Heart left ventricle (tissue), 13 donors: ENCODE measurements around the gene AKR1E2.

Source experiments
- CTCF ChIP-seq, 12 donors: fragments of 200-600 bp; sonication (generic) in 4 of 12; IDR thresholded peaks; one replicate each; pipeline versions ENCODE4 v1.5.0 to v1.8.0; 2018 to 2022; ENCODE audit warnings: antibody characterized with exemption in 12 of 12, mild to moderate bottlenecking in 5 of 12
- POLR2A ChIP-seq, 2 donors: fragments of 450-650 bp; IDR thresholded peaks; one replicate each; pipeline ENCODE4 v1.6.1; 2017; ENCODE audit warnings: antibody characterized with exemption in 2 of 2, mild to moderate bottlenecking in 2 of 2, moderate library complexity in 2 of 2
- donor health status: ischemic (EF 13 %, LVEDD 7.1; RV severe dilation, severe dysfunction).
- donor health status: DM: no; HTN: yes; CAD: no.
- donor health status: DM: no; HTN: no; CAD: no.
- donor health status: ischemic (EF 25% LVEDD 6.9; RV normal size, moderate dysfunction).
- donor health status: ischemic (EF 25% LVEDD 5.7; RV mildly dilated, moderate dysfunction).
- donor health status: ischemic (EF 35%, LVEDD 5.7; RV mildly dilated, moderate dysfunction).
- donor health status: nonischemic (EF 11% LVEDD 7.7; RV severe dilation, severe dysfunction).
- donor health status: DM: yes; HTN: yes; CAD: no.
- donor health status: PGD.
- donor health status: ischemic (EF 29% LVEDD 5.4; RV normal size, mild dysfunction).
- donor health status: nonischemic (EF 23%, LVEDD 6.1; RV moderate dilation, normal function).

GRCh38 chr10:4816966-4817365 is 9.0 kb upstream of the AKR1E2 start:
- no peak for TF ChIP-seq POLR2A (IDR thresholded peaks at IDR 0.05)
- TF ChIP-seq CTCF (IDR thresholded peaks at IDR 0.05) = no peak
